ENCODE results near the gene GCNT3.

- TF ChIP-seq, protein P1, sequence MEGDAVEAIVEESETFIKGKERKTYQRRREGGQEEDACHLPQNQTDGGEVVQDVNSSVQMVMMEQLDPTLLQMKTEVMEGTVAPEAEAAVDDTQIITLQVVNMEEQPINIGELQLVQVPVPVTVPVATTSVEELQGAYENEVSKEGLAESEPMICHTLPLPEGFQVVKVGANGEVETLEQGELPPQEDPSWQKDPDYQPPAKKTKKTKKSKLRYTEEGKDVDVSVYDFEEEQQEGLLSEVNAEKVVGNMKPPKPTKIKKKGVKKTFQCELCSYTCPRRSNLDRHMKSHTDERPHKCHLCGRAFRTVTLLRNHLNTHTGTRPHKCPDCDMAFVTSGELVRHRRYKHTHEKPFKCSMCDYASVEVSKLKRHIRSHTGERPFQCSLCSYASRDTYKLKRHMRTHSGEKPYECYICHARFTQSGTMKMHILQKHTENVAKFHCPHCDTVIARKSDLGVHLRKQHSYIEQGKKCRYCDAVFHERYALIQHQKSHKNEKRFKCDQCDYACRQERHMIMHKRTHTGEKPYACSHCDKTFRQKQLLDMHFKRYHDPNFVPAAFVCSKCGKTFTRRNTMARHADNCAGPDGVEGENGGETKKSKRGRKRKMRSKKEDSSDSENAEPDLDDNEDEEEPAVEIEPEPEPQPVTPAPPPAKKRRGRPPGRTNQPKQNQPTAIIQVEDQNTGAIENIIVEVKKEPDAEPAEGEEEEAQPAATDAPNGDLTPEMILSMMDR (IDR thresholded peaks at IDR 0.05): no peak
- no peak for TF ChIP-seq POLR2A (IDR thresholded peaks at IDR 0.05)
Observed at GRCh38 chr15:59594991-59595390, 16.6 kb upstream of the GCNT3 start.

Measured in Peyer's patch (tissue), 4 donors.